Measurements from ENCODE around the gene CTNND2.

CTNND2 gene

DNA sequence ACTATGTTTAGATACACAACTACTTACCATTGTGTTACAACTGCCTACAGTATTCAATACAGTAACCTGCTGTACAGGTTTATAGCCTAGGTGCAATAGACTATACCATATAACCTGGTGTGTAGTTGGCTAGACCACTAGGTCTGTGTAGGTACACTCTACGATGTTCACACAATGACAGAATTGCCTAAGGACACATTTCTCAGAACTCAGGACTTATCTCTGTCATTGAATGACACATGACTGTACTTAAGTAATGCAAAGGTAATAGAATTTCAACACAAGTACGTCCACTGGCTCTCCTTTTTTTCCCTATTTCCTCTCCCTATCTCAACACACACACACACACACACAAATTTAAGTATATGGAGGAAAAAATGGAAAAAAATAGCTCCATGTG is 385.6 kb downstream of the CTNND2 start:
- DNase-seq: no peak

DNA sequence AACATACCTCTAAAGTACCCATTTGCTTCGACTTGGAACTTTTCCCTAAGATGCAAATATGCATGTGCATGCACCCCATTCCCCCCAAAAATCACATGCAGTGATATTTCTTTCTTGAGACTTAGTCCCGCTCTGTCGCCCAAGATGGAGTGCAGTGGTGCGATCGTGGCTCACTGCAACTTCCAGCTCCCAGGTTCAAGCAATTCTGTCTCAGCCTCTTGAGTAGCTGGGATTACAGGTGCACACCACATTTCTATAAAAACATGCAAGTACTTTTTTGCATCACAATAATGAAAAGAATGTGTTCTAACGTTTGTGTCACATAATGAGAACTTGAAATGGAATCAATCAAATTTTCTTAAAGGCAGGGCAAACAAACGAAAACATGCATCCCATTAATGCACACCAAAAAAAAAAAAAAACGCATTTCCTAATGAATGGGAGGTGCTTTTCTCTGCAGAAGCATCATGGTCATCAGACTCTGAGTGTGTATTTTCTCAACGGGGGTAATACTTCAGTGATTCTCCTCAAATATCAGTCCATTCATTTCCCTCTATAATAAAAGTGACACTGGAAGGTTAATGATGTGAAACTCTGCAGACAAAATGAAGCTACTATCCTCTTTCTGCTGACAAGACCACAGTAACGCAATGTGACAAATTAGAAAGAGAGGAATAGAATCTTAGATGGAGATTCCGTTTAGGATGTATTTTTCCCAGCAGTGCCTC is 389.4 kb downstream of the CTNND2 start:
- no peak for DNase-seq

DNA sequence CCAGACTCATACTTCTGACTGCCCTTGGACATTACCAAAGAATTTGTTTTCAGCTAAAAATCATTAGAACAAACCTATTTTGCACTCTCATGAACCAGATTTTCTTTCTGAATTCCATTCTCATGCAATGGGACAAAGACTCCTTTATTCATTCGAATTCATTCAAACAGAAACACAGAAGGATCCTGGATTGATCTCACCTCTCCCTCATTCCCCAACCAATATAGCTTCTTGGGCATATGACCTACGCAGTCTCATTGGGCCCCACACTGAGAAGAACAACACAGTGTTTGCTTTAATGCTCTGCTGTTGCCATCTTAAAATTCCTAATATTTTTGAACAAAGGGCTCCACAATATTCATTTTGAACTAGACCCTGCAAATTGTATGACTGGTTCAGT is 392.4 kb downstream of the CTNND2 start:
- no peak for DNase-seq

DNA sequence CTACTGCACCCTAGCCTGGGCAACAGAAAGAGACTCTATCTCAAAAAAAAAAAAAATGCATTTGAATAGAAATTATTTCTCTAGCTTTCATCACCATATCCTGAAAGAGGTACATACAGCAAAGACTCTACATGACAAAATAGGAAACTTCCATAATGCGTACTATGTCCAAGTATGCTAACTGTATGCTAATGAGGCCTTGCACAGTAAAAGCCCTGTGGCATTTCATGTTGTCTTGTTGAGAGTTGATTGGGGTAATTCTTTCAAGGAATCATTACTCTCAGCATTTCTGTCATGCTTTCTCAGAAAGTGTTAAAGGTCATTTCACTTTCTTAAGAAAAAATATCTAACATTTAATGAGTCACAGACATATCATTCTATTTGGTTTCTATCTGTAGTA is 393.4 kb downstream of the CTNND2 start:
- no peak for DNase-seq

DNA sequence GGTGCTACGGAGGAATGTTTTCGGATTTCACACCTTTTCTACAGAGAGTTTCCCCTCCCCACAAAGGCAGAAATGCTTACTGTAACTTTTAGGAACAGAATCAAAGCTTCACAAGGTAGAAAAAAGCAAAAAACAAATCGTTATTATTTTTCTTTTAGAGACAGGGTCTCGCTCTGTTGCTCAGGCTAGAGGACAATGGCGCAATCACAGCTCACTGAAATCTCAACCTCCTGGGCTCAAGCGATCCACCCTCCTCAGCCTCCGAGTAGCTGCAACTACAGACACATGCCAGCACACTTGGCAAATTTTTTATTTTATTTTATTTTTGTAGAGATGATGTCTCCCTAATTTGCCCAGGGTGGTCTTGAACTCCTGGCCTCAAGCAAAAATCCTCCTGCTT is 394.5 kb downstream of the CTNND2 start:
- no peak for DNase-seq

DNA sequence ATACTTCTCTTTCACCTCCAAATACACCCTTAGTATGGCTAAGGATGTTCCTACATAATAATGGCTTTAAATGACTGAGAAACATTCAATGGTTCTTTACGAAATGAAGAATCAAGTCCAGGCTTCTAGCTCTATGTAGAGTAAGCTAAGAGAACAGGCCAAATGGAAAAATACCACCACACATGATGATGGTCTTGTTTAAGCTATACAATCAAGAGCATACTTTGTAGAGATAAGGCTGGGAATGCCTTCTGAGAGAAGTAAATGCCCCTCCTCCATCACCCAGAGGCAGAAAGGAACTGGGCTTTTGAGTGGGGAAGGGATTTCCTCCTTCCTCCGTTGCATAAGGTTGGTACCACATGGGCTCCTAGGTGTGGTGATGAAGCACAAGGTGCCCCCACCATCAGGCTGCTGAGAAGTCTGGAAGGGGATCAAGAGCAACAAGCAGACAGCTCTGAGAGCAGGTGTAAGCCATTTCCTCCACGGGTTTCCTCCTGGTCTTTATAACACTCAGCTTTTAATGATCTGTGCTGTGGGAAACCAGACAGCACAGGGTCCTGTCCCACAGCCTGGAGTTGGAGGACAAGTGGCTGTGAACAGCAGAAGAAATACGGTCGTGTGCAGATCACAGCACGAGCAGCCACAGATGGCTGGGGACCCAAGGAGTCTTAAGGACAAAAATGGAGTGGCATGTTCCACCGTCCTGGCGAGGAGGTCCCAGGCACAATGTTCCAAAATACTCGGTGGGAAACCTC is 396.9 kb downstream of the CTNND2 start:
- DNase-seq: no peak

DNA sequence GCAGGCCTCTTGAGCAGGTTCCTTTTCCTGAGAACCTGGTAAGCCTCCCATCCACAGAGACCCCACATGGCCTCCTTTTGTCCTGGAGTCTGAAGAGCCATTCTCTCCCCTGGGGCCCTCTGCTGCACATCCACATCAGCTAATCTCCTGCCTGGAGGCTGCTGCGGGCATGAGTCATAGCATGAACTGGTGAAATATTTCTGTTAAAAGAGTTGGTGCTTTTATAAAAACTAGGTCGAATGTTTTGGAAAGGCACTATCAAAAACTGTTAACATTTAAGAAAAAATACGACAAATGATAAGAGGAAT is 399.4 kb downstream of the CTNND2 start:
- no peak for DNase-seq

DNA sequence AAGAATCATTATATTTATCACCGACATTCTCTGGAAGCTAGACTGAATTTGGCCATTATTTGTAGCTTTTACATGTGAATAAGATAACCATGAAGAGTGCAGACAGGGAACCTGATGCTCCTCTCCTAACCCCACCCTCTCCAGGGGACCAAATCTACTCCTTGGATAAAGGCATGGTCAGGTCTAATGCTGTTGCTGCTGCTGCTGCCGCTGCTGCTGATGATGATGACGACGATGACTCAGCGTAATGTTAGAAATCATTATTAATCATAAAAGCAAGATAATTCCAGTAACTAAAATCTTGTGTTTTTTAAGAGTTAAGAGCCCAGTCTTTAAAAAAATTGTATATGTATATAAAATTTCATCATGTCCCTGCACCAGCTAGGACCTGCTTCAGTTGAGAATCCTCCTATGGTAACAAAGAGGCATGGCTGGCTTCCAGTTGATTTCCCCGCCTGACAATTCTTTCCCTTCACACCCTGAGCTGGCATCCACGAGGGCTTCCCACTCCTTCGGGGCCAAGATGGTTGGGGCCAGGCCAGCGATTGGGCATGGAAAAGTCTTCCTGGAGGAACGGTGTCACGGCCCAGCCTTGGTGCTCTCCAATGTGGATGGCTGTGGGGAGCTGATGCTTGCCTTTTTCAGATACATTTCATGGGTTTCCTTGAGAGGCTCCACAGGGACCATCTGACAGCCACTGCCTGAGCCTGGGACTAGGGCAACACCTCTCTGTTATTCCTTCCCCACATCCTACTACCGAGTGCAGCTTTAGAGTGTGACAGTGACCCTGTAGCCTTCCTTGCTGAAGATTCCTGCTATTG is 400.0 kb downstream of the CTNND2 start:
- no peak for DNase-seq

DNA sequence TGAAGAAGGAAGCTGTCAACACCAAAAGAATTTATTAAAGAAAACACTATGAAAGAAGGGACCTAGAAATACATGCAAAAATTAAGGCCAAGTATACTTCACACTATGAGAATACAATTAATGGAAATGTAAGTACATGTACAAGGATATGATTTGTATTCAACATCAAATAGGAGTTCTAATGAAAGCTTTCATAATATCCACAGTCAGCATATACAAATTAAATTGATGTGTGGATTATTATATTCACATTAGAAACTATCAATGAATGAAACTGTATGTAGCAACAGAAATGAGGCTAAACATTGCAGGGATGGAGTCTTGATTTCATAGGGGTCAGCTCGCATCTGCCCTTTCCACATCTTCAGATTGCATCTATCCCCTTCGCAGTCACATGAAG is 401.5 kb downstream of the CTNND2 start:
- no peak for DNase-seq

DNA sequence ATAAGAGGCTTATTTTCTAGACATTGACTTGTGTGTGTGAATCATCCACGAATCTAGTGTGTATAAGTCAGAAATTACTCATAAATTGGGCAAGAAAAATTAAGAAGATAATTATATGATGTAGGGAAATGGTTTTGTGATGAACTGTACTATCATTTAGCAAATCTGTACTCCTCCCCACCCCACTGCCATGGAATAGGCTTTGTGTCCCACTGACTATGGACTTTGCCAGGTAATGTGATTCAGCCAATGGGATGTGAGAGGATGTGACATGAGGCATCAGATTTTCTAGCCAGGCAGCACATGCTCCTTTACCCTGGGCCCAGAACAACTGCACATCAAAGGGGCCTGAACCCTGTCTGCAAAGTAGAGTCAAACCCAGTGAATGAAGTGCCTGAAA is 406.6 kb downstream of the CTNND2 start:
- no peak for DNase-seq

DNA sequence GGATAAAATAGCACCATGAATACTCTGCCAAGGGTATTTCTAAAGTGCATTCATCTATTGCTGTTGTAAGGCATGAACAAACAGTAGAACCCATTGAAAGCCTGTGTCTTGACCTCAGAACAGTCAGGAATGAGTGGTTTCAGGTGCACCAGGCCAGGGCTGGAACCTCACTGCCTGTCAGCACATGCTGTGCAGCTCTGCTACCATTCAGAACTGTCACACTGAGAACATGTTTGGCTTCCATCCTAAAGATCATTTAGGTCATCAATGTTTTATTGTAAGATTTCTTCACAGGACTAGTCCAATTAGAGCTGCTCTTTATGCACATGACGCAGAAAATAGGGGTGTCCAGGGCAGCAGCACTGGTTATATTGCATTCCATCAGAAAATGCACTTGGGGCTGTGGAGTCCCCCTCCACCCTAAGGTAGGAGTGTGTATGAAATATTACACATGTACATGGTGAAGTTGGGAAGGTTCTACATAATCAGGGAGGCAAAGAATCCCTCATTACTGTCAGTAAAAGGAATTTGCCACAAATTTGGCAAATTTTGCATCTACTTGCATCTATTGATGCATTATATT is 408.0 kb downstream of the CTNND2 start:
- no peak for DNase-seq

DNA sequence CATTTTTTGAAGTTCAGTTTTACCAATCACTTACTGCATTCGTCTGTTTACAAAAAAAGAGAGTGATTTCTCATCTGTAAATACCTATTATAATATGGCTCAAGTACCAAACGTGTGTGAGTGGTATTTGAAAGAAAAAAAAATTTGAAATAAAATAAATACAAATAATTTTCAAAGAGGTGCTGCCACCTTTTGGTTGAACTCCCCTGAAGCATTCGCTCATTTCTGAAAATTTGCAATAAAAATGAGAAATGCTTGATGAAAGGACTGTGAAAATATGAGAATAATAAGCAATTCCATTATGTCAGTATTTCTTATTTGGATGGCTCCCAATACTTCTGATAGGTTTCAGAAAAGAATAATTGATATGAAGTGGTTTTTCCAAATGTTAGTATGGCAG is 409.9 kb downstream of the CTNND2 start:
- no peak for DNase-seq

DNA sequence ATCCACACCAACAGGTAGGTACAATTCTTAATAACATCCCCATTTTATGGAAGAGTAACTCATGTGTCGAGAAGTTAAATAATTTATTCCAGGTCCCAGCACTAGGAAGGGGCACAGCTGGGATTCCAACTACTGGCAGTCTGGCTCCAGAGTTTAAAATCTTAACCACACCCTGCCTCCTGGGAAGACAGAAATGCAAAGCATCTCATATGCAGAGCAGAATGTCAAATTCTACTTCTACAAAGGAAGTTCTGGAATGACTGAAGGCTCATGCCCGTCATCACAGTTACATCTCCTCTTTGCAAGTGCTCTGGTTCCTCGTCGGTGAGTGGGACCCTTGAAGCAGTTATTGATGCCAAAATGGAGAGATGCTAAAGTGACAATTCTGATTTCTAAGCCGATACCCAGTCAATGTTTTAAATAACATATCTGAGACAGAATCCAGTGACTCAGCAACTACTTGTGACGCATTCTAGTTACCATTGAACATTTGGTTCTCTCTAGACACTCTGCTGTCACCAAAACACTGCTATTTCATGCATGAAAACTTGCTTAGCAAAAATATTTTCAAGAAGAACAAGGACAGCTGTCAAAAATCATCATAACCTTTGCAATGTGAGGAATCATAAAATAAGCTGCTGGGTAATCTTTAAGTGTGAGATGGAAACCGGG is 412.7 kb downstream of the CTNND2 start:
- no peak for DNase-seq

DNA sequence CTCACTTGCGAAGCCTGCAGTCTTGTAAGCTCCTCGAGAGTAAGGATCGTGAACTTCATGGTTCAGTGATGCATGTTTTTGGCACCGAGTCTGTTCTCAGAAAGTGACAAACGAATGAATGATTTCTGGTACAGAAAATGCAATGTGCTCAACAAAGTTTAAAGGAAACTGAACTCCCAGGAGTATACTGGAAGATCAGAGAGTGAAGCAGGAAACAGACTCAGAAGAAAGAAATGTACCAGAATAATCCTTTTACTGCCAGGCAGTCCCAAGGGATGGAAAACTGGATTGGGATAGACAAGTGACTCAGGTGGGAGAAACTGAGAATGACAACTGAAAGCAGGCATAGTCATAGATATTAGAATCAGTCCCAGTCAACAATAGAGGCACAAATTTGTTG is 420.6 kb downstream of the CTNND2 start:
- DNase-seq: no peak

DNA sequence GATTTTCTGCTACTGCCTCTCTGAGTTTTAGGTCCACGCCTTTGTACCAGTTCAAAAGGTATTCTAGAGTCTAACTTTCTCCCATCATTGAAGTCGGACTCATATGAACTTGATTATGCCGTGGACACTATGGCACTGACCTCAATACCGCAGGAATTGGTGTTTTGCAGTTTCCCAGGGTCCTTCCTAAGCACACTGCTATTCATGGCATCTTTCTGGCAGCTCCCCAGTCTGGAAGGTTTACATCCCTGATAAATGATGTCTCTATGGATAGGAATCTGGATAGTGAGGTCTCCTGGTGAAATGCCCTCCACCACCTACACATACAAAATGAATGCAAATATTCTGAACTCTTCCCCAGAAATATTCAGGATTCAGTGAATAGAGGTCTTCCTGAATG is 422.2 kb downstream of the CTNND2 start:
- no peak for DNase-seq

DNA sequence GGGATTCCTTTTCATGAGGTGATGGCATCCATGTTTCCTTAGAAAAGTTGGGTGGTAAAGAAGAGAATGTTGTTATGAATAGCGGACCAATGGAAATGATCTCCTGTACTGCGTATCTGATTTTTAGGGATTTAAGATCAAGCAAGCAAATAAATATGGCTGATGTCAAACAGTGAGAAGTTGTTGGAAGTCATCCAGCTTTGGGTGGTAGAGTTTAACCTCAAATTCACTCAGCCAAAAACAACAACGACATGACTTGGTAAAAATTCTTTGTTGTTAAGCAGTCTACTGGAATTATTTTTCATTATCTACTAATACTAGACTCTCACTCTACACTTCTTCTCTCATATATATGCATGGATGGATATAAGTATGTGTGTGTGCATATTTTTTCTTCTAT is 426.5 kb downstream of the CTNND2 start:
- DNase-seq: no peak

DNA sequence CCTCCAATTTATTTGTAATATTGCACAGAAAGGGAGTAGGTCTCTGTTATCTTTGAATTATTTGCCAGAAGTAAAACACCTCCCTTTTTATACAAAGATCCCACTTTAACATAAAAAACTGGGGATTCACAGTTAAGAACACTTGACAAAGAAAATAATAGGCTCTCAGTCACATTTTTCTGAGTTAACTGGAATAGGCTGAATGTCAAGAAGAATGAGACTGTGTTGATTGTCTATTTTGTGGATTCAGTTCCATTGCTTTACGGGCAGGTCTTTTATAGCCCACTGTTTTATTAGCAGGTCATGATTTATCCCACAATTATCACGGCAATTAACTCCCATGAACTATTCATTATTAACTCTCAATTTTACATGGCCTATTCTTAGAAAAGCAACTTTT is 427.4 kb downstream of the CTNND2 start:
- DNase-seq: no peak

DNA sequence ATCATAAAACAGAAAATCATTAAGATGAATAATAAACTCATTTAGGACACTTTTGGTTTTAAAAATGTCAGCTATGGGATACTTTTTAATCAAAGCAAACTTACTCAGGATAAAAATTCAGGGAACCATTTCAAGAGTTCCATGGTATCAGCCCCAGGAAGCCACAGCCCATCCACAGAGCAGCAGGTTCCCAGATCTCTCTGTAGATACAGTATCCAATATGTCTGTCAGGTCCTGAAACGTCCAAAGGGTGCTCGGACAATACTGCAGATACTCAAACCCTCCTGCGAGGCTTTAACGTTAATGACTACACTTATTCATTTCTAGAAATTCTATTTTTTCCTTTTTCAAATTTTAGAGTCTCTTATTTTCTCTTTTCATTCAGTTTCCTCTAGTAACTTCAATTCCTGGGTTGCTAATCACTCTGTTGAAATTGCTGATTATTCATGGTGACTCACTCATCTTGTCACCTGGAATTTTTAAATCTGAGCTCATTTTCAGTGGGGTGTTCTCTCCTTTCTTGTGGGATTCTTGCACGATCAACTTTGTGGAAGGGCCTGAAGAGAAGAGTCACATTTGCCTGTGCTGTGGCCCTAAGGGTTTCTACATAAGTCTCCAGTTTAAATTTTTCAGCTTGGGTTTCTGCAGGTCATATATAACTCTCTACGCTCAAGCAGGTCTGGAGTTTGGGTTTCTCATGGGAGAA is 435.8 kb downstream of the CTNND2 start:
- DNase-seq: no peak

DNA sequence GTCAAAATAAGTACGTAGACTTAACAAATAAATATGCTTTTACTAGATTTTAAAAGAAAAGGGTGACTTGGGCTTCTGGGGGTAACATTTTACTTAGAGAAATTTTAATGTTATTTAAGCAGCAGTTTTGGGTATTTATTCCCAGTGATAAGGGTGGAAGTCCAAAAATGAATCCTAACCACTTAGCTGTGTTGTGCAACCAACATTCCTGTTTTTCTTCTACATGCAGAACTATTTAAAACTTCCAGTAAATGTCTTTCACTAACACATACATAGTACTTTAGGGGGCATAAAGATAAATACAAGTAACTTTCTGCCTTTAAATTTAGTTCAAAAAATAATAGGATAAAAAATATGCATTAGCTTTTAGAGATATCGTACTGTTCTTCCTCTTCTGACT is 436.7 kb downstream of the CTNND2 start:
- no peak for DNase-seq

DNA sequence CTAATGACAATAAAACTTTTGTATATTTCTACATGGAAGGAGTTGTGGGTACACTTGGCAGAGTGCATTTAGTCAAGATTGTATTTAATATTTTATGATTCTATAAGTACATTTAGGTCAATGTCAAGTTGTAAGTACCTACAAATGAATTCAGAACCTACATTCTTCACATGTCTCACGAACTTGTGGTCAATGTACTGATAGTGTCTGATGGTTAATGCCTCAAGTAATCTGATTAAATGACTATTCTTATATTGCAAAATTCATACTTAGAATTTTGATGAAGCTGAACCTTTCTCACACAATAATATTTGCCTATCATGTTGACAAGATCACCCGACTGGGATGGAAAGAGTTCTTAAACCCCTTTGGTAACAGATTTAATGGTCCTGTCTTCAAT is 444.5 kb downstream of the CTNND2 start:
- no peak for DNase-seq

DNA sequence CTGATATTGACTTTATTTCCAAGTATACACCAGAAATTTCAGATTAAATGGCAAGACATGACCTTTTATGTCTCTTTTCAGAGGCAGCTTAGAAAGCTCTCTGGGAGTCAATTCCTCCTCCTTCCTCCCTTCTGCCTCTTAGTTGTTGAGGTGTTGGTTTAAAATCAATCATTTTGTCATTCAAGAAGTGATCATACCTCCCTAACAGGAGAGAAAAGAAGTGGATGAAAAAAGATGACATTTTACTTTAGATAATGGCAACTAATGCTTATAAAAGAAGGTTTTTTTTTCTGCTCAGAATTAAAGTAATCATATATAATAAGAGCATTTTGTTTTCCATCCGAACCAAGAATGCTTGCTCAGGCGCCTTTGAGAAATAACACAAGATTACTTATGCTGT is 448.7 kb downstream of the CTNND2 start:
- no peak for DNase-seq

DNA sequence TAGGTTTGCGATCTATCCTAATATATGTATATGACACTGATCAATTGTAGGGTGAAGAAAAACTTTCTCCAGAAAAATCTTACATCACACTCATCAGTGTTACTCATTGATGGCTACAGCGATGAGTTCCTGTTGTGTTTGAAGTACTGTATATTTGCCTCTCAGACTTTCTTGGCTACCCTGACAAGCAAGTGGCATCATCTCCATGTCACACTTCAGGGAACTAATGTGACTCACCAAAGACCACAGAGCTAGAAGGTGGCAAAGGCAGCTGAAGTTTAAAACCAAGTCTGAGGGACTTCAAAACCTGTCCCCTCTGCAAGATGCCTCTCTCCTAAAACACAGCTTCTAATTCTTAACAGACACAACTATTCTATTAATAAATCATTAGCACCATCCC is 451.4 kb downstream of the CTNND2 start:
- no peak for DNase-seq

DNA sequence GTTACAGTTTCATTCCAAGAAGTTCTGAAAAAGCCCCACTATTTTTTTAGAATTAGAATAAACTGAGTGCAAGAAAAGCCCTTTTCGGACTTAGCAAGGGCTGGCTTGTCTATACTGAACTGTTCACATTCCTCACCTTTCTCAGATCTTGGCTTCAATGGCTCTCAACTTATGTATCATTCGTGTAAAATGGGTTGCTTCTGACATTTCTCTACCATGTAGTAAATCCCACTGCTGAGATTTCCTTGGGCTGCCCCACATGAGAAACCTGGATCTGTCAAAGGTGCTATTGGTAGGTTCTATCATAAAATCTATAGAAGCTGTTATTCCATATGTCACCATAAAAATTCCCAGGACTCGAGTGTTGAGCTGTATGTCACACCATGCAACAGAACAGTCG is 454.3 kb downstream of the CTNND2 start:
- DNase-seq: no peak
